Mucosa of stomach (tissue), 1 donor: ENCODE measurements around the gene TESK2.
"Not testable (repeated sequence)": the region's sequence is repeated elsewhere in the genome, so short reads cannot be mapped to it uniquely, and the experiment has no call there.

ENCODE experiments used
- H3K27me3 ChIP-seq: one replicate; pipeline ENCODE4 v1.7.0; 2013; ENCODE audit warnings: mild to moderate bottlenecking, low read length; ENCODE audit not compliant: control insufficient read depth, insufficient read depth
- H3K36me3 ChIP-seq: one replicate; pipeline ENCODE4 v1.7.0; 2013; ENCODE audit warnings: low read length; ENCODE audit not compliant: control insufficient read depth, insufficient read depth
- H3K4me1 ChIP-seq: one replicate; pipeline ENCODE4 v1.7.0; 2013; ENCODE audit warnings: mild to moderate bottlenecking, low read length; ENCODE audit not compliant: control insufficient read depth, insufficient read depth
- H3K4me3 ChIP-seq: one replicate; pipeline ENCODE4 v1.7.0; 2013; ENCODE audit warnings: low read length
- H3K9ac ChIP-seq: one replicate; pipeline ENCODE4 v1.7.0; 2013; ENCODE audit warnings: mild to moderate bottlenecking, low read length, moderate library complexity
- H3K9me3 ChIP-seq: one replicate; pipeline ENCODE4 v1.7.0; 2013; ENCODE audit warnings: mild to moderate bottlenecking, low read length, moderate library complexity; ENCODE audit not compliant: control insufficient read depth
- donor health status: Pancreatic carcinoma.

TESK2 gene

DNA sequence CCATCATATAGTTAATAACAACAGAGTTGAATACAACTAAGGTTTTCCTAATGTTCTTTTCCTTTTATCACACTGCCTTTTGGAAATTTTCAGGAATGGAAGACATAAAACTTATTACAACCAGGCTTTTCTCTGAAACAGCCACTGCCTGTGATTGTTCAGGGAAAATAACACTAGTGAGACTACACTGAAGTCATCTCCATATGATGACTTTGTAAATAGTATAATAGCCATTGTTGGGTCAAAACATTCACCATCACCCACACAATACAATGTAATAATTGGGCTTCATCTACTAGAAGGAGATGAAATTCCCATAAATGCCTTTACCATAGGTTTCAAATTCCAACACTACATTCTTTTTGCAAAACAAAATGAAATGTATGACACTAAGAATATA lies 5.0 kb downstream of the TESK2 start:
- Histone ChIP-seq H3K4me1 (no peaks in the 10 kb centered on the region), H3K36me3 (no peaks in the 10 kb centered on the region), H3K27me3 (no peaks in the 10 kb centered on the region), H3K4me3 (no peak overlapping the region), H3K9ac (no peak overlapping the region), H3K9me3 (no peaks in the 10 kb centered on the region)

GRCh38 chr1:45479039-45479748 lies 11.8 kb downstream of the TESK2 start:
- Histone ChIP-seq H3K36me3 (no peaks in the 10 kb centered on the region), H3K9ac (no peak overlapping the region), H3K4me1 (no peaks in the 10 kb centered on the region), H3K27me3 (no peaks in the 10 kb centered on the region), H3K4me3 (no peak overlapping the region), H3K9me3 (no peaks in the 10 kb centered on the region)

DNA sequence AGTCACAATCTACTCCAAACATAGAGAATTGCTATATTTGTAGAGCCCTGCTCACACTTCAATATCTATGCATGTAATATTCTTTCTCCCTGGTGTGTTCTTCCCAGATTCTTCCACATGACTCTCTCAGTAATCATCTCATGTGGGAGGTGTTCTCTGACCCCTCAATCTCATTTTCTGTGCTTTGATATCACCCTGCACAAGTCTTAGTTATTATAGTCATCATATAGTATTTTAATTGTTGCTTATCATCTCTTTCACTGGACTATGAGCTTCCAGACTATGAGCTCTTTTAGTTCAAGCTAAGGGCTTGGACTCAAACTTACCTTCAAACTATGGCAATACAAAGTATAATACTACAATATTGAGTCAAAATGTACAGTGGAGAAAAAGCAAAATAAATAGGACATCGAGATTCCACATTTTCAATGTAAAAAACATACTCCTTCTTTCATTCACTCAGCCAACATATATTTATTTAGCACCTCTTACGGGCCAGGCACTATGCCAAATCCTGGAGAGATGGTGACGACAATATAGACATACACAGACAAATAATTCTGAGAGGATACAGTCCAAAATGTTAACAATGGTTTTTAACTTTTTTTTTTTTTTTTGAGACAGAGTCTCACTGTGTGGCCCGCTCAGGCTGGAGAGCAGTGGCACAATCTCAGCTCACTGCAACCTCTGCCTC lies 12.7 kb downstream of the TESK2 start:
- no peak overlapping the region for H3K4me3 ChIP-seq
- no peaks in the 10 kb centered on the region for H3K4me1 ChIP-seq
- H3K9me3 ChIP-seq, result no peaks in the 10 kb centered on the region
- H3K27me3 ChIP-seq, result no peaks in the 10 kb centered on the region
- H3K36me3 ChIP-seq, result no peaks in the 10 kb centered on the region
- H3K9ac ChIP-seq, result no peak overlapping the region

GRCh38 chr1:45477646-45478045 lies 13.3 kb downstream of the TESK2 start:
- Histone ChIP-seq H3K4me3 (no peak overlapping the region), H3K9ac (no peak overlapping the region), H3K4me1 (no peaks in the 10 kb centered on the region), H3K27me3 (no peaks in the 10 kb centered on the region), H3K9me3 (no peaks in the 10 kb centered on the region), H3K36me3 (no peaks in the 10 kb centered on the region)

- not testable (repeated sequence) for H3K9ac ChIP-seq, H3K9me3 ChIP-seq, H3K4me3 ChIP-seq, H3K36me3 ChIP-seq, H3K4me1 ChIP-seq, H3K27me3 ChIP-seq
Observed at GRCh38 chr1:45474194-45474593, 16.8 kb downstream of the TESK2 start.

DNA sequence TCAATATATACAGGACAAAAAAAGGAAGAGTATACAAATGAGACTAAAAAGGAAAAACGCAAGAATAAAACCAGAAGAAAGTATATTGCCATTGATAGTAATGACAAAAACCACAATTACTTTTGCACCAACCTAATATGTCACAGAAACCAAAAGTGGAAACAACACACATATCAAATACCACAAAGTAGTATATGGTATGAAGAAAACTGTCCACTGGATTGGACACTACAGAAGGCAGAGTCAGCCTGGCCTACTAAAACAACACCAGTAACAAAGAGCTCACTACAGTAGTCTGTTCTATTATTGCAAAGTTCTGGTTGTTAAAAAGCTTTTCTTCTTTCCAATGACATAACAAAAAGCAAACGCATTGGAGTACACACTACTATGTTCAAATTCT lies 17.7 kb downstream of the TESK2 start:
- Histone ChIP-seq H3K9ac (no peak overlapping the region), H3K27me3 (no peaks in the 10 kb centered on the region), H3K9me3 (no peaks in the 10 kb centered on the region)

DNA sequence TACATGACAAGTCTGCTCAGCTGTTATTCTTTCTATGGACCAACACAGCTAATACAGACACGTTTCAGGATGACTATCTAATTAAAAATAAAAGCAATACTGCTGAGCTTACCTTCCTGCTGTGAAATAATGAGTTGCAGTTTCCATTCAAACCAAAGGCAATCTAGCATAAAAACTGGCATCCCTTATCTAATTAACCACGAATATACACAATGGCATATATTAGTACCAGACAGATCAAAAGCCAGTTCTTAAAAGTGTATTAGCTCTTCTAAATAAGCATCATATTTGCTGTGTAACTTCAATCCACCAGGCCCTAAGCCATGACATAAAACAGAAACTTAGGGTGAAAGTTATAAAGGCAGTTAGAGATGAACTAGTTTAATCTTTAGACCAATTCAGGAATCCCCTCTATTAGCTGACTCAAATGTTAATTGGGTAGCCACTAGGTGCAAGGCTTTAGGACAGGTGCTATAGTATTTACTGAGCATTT lies 20.6 kb downstream of the TESK2 start:
- H3K9me3 ChIP-seq, result no peaks in the 10 kb centered on the region
- H3K4me1 ChIP-seq, result no peaks in the 10 kb centered on the region
- no peaks in the 10 kb centered on the region for H3K27me3 ChIP-seq
- no peak overlapping the region for H3K9ac ChIP-seq
- no peaks in the 10 kb centered on the region for H3K36me3 ChIP-seq
- no peak overlapping the region for H3K4me3 ChIP-seq

More for the DNA sequence above, 17.7 kb downstream of the TESK2 start:
- H3K4me1 ChIP-seq, result no peaks in the 10 kb centered on the region
- no peak overlapping the region for H3K4me3 ChIP-seq
- H3K36me3 ChIP-seq, result no peaks in the 10 kb centered on the region

DNA sequence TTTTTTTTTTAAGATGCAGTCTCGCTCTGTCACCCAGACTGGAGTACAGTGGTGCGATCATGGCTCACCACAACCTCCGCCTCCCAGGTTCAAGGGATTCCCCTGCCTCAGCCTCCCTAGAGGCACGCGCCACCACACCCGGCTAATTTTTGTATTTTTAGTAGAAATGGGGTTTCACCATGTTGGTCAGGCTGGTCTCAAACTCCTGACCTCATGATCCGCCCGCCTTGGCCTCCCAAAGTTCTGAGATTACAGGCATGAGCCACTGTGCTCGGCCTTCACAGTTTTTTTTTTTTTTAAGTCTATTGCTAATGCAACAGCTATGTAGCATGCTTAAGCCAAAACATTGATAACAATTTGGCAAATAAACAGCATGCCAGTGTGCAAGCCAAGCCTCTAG lies 23.6 kb downstream of the TESK2 start:
- not testable (repeated sequence) for H3K9me3 ChIP-seq, H3K36me3 ChIP-seq, H3K4me3 ChIP-seq, H3K4me1 ChIP-seq, H3K9ac ChIP-seq, H3K27me3 ChIP-seq

GRCh38 chr1:45465277-45465676 lies 25.7 kb downstream of the TESK2 start:
- no peaks in the 10 kb centered on the region for H3K27me3 ChIP-seq
- H3K4me1 ChIP-seq, result no peaks in the 10 kb centered on the region
- no peak overlapping the region for H3K4me3 ChIP-seq
- H3K9ac ChIP-seq, result no peak overlapping the region
- H3K9me3 ChIP-seq, result no peaks in the 10 kb centered on the region
- H3K36me3 ChIP-seq, result no peaks in the 10 kb centered on the region

DNA sequence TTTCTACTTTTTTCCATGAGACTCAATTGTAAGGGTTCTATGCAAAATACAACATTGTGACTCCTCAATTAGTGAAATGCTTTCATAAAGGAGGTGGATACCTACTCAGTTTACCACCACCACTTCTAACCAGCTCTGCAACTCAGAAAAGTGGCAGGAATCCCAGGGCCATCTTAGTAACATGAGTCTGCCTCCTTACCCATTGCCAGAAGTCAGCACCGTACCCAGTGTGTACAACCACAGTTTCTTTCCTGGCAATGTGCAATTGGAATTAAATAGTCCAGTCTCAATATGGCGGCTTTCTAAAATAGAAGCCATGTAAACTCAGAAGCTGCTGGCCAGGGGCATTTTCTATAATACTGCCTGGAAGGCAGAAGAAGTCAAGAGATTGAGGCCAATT lies 32.1 kb downstream of the TESK2 start:
- Histone ChIP-seq H3K4me3 (no peak overlapping the region), H3K9ac (no peak overlapping the region), H3K27me3 (no peaks in the 10 kb centered on the region), H3K36me3 (no peaks in the 10 kb centered on the region), H3K9me3 (no peaks in the 10 kb centered on the region), H3K4me1 (no peaks in the 10 kb centered on the region)

DNA sequence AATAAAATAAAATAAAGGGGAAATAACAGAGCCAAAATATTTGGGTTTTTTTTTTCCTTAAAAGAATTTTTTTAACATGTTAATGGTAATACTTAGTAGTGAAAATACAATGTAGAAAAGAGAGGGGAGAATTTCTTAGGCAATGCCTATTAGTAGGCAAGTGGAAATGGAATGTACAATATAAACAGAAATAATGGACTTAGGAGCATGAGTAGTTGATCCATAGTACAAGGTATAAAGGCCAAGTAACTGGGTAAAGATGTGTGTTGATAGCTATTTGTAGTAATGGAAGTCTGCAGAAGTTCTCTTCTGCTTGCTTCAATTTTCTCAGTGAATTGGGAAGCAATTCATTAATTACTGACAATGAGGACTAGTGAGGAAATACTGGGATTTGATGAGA lies 34.4 kb downstream of the TESK2 start:
- H3K36me3 ChIP-seq, result no peaks in the 10 kb centered on the region
- H3K4me3 ChIP-seq, result no peak overlapping the region
- no peak overlapping the region for H3K9ac ChIP-seq
- H3K27me3 ChIP-seq, result peaks cover 2% of the 10 kb centered on the region
- no peaks in the 10 kb centered on the region for H3K9me3 ChIP-seq
- H3K4me1 ChIP-seq, result no peaks in the 10 kb centered on the region

DNA sequence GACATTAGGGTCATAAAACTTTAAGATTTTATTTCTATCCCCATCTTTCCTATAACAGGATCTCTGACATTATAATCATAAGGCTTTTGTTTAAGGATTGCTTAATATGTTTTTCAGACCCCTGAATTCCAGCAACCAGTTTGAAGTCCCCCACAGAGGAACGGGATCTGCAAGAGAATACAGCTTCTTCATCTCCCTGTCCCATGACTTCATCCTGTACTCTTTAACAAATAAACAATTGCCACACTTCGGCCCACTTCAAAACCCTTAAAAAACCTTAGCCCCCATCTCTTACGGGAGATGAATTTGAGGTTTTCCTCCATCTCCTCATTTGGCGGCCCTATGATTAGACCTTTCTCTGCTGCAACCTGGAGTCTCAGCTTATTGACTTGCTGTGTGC lies 35.8 kb downstream of the TESK2 start:
- Histone ChIP-seq H3K27me3 (peaks cover 2% of the 10 kb centered on the region), H3K36me3 (no peaks in the 10 kb centered on the region), H3K4me1 (no peaks in the 10 kb centered on the region), H3K4me3 (no peak overlapping the region), H3K9ac (no peak overlapping the region), H3K9me3 (no peaks in the 10 kb centered on the region)
